CD1c-positive myeloid dendritic cell (primary cell): ENCODE measurements around the gene RAMP2.
A peak's percentile ranks its signal among the peaks of the same experiment; 100 is the strongest.

Experiments used
- DNase-seq: peaks from one replicate; pipeline ENCODE4 v3.0.0-alpha.2; 2016; ENCODE audit errors: extremely low spot score

Gene RAMP2

DNA sequence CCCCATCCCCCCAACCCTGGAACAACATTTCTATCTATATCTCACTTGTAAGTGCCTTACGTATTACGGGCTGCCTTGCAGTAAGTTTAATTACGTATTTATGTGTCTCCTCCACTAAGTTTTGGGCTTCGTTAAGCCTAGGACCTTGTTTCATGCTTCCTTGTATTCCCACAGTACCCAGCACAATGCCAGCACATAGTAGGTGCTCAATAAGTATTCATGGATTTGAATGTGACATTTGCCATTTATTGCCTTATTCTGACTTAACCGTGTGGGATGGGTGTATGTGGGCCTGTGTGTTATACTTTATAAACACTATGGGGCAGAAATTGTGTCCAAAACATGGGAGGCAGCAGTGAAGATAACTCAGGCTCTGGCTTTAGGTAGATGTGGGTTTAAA is 31.5 kb downstream of the RAMP2 start:
- no peak for DNase-seq

DNA sequence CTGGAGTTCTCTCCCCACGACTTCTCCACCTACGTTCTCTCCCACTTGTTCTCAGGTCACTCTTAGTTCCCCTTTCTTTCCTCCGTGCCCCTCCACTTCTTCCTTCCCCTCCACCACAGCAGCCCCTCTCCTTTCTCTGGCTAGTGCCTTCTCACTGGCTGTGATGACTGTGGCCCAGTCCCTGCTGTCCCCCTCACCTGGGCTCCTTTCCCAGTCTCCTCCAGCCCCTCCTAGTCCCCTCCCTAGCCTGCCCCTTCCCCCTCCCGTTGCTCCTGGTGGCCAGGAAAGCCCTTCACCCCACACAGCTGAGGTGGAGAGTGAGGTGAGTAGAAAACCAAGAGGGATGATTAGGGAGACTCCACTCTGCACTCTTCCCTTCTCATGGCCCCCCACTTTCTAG is 34.0 kb downstream of the RAMP2 start:
- DNase-seq, result no peak

DNA sequence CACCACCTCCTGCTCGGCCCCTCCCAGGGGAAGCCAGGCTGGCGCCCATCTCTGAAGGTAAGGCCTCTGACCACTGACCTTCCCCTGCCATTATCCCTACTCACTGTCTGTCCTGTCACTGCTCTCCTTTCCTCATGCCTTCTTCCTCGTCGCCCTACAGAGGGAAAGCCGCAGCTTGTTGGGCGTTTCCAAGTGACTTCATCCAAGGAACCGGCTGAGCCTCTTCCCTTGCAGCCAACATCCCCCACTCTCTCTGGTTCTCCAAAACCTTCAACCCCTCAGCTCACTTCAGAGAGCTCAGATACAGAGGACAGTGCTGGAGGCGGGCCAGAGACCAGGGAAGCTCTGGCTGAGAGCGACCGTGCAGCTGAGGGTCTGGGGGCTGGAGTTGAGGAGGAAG is 34.4 kb downstream of the RAMP2 start:
- DNase-seq, result no peak

DNA sequence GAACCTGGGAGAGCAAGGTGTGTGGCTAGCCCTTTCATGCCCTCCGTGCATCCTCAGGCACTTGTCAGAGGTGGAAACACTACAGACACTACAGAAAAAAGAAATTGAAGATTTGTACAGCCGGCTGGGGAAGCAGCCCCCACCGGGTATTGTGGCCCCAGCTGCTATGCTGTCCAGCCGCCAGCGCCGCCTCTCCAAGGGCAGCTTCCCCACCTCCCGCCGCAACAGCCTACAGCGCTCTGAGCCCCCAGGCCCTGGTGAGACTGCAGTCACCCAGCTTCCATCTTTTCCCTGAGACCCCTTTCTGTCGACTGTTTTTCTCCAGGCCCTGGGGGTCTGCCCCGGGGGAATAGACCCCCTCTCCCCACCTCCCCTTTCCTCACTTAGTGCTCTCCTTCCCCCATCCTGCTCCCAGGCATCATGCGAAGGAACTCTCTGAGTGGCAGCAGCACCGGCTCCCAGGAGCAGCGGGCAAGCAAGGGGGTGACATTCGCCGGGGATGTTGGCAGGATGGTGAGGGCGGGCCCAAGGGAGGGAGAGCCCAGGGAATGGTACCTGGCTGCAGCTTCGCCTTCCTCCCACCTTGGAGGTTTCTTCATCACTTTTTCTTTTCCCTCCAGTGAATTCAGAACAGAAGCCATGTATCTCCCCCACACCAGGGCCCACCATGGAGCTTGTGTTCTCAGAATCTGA is 35.2 kb downstream of the RAMP2 start:
- DNase-seq, result no peak

DNA sequence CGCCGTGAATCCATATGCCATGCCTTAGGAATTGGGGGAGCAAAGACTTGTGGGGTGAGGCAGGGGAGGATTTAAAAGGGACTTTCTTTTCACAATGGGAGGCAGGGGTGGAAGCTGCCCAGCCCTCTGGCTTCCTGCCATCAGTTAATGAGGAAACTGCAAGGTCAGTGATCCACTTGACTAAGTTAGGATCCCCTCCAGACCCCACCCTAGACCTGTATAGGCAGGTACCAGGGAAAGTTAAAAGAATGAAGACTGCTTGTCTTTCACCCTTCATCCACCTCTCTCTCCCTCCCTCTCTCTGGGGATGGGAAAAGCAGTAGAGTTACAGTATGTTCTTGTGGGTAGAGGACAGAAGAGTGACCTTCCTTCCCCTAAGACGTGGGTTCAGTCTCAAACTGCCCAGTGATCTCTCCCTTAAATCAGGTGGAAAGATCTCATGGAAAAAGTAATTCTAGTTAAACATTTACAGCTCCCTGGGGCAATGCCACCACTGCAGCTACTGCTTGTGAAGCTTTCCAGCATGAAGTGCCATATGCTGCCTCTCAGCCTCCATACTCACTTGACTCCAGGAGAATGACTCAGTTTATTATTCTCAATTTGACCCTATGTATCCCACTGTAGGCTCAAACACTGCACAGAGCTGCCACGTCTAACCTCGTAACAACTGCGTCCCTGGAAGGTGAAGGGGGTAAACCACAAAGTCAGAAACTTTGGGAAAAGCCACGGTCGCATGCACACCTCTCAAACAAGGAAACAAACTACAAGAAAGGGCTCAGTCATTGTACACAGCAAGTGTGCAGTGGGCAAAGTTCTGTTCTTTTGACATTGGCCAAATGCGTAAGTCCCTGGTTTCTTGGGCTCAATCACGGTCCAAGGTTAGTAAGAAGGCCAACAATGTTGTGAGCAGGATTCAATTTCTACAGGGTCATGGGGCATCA is 36.3 kb downstream of the RAMP2 start:
- no peak for DNase-seq

DNA sequence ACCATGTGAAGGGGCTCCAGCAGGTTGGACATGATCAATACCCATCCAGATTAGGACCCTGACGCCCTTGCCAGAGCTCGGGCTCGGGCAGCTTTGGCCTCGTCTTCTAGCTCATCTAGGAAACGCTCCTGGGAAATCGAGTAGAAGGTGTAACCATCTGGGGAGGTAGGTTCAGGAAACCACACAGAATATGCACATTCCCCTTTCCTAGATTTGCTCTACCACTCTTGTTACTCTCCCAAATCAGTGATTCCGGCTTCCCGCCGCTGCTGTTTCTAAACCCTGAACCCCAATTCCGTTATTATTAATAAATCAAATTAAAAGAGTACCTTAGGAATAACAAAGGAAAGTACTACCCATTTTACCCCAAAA is 37.0 kb downstream of the RAMP2 start:
- no peak for DNase-seq

DNA sequence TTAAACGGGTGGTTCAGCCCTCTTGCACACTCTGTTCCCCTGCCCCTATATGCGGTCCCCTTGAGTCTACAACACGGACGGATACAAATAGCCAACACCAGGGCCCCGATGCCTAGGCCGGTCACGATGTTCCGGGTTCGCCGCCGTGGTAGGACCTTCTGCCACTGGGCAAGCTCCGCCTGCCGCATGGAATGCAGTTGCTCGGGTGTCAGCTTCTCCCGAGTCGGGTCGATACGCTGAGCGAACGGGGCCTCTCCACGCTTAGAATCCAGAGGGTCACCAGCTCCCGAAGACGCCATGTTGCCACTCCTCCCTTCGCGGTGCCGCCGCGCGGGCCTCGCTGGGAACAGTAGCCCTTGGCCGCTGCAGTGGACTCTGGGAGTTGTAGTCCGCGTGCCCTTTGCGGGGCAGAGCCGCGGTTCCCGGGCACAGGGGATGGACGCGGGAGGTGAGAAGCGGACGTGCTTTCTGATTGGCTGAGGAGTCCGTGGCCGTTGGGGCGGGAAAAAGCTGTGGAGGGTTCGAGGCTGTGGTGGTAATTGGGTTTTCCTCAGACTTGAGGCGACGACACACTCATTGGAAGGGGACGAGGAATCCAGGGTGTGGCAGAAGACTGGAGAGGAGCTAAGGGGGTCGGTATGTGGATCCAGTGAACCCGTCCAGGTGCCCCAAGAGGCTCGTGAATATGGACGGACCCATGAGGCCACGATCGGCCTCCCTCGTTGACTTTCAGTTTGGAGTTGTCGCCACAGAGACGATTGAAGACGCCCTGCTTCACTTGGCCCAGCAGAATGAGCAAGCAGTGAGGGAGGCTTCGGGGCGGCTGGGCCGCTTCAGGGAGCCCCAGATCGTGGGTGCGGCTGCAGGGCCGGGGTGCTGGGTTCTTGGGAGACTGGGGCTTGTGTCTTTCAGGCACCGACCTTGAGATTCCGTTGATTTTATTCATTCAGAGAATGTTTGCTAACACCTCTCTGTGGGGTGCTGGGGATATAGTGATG is 37.7 kb downstream of the RAMP2 start, which contains the start of the genes CNTD1 and COA3:
Gene CNTD1, plus strand, starts transcription at position 479 of the 998 bp plus-strand sequence. Its CDS starts 207 bp downstream, at position 686.
Gene COA3, minus strand, starts transcription at position 322 of the 998 bp plus-strand sequence. Its CDS starts 23 bp downstream, at position 299.
- DNase-seq, result peak; percentile 79

DNA sequence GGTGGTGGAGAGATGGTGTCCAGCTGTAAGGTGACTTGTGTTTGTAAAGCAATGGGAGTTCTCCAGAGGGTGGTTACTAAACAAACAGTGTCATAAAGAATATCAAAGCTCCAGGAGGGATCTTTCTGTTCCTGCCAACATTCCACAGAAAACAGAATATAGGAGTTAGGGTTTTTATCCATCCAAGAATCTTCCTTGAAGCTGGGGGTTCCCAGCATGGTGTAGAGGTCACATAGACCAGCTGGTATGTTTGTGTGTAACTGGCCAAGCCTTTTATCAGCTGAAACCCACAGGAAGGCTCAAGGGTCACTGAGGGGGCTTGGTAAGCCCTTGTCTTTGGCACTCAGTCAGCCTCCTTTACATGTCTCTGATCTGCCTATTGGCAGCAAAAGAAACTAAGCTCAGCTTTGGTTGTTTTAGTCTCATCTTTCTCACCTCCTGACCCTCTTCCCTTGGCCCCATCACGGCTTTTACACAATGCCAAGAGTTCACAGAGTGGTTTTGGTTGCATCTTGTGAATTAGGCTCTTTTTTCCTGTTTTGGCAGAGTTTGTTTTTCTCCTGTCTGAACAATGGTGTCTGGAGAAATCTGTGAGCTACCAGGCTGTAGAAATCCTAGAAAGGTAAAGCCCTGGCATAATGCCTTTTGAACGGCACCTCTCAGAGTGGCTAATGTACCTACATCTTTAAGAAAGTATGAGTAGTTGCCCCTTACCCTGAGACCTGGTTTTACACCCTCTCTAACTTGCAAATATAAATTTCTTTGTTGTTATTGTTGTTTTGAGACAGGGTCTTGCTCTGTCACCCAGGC is 42.3 kb downstream of the RAMP2 start:
- no peak for DNase-seq

DNA sequence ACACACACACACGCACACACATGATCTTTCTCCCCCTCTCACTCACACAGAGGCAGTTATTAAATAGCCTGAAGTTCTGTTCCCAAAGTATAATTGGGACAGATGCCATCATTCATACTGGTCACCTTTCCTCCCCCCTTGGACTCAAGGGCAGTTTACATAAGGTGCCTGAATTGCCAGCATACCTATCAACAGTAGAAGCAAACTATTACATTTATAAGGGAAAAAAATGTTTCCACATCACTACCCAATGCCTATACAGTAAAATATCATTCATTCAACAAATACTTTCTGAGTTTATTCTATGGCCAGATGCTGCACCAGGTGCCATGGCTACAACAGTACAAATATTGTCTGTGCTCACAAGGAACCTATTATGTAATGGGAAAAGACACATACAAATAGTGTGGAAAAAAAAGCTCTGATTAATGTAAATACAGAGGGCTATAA is 43.9 kb downstream of the RAMP2 start:
- DNase-seq, result no peak

DNA sequence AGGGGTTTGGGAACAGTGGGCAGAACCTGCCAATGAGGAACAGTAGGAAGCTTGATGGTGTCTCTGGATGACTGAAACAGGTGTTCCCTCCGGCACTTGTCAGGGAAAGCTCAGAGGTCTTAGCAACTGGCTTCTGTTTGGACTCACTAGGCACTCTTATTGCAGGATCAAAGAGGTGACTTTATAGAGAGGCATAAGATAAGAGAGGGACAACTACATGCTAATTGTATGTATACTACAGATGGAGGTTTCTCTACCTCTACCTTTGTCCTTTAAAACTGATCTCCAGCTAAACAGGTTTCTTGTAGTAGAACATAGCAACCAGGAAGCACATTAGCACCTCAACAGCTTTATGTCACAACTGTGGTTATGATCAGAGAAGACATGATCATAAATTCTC is 45.2 kb downstream of the RAMP2 start:
- no peak for DNase-seq

DNA sequence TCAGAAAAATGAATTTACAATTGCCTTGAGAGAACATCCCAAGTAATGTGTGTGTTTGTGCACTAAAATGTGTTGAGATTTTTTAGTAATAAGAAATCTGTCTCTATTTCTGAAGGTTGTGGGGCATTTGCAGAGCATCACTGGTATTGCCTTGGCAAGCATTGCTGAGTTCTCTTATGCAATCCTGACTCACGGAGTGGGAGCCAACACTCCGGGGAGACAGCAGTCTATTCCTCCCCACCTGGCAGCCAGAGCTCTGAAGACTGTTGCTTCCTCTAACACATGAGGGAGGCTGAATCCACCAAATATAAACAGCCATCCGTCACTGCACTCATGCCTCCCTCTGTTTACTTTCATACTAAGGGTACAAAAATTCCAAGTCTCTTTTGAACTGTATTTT is 48.2 kb downstream of the RAMP2 start:
- DNase-seq, result no peak
